ENCODE data around the gene MYCBP2.
A peak's percentile ranks its signal among the peaks of the same experiment; 100 is the strongest.
"Not testable (repeated sequence)": the region's sequence is repeated elsewhere in the genome, so short reads cannot be mapped to it uniquely, and the experiment has no call there.

The MYCBP2 gene

GRCh38 chr13:77326905-77327604 is at the start of gene MYCBP2:
TSS of gene MYCBP2 (minus strand) at chr13:77327094. CDS start at chr13:77326775, 319 bp downstream.
- peak within 1 kb of the TSS; percentile 96 for H3K4me3 ChIP-seq (ENCODE audit: low read depth, low read length)
- peak; percentile 97 for DNase-seq (ENCODE audit: low read depth)

DNA sequence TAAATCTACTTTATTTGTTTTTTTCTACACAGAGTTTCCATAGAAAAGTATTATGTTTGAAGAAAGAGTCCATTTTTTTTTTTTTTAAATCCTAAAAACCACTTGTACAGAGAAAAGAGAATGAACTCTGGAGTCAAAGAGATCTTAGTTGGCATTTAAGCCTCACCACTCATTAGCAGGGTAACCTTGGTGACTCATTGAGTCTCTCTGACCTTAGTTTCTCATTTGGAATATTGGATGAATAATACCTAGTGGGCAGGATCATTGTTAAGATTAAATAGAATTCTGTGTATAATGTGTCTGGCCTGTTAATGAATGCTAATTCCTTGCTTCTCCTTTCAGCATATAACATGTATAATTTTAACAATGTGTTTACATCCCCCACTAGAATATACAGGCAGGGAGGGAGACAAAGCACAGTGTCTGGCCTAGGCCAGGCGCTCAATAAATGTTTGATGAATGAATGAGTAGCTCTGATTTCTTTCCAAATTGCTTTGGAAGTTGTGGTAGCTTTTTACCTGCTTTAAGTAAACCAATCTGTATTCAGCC is 48.7 kb upstream of the MYCBP2 start:
- no peak overlapping the region for H3K4me3 ChIP-seq (ENCODE audit: low read depth, low read length)
- no peak for DNase-seq (ENCODE audit: low read depth)

DNA sequence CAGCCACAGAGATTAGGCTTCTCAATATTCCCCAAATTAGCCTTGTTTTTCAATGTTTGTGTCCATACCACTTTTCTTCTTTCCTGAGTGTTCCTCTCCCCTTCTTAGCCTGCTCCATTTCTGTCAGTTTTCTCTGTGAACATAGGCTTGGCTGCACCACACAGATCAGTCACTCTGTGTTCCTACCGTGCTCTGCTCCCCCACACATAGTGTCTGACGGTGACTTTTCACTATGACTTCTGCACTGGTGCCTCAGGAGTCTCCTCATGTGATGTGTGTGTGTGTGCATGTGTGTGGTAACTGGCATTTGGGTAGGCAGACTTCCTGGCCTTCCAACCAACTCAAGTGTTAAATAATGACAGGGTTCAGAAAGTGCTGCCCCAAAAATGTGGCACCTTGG is 47.9 kb upstream of the MYCBP2 start:
- DNase-seq (ENCODE audit: low read depth), result no peak
- no peak overlapping the region for H3K4me3 ChIP-seq (ENCODE audit: low read depth, low read length)

DNA sequence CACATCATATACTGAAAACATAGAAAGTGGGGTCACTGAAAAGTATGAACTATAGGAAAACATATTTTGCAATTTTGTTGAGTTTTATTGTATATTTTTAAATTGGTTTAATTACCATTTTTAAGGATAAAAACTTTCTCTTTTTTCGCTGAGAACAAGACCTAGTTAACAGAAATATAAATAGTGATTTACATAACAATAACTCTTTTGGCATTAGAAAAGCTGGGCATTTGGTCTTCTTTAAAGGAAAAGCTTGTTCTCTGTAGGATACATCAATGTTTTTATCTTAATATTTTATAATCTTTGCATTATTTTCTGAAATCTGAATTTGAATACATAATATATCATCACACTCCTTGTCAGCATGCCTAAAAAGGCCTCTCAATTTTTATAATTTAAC is 47.4 kb upstream of the MYCBP2 start:
- H3K4me3 ChIP-seq (ENCODE audit: low read depth, low read length), result no peak overlapping the region
- DNase-seq (ENCODE audit: low read depth), result no peak

GRCh38 chr13:77373502-77373901 is 46.6 kb upstream of the MYCBP2 start:
- H3K4me3 ChIP-seq (ENCODE audit: low read depth, low read length), result no peak overlapping the region
- DNase-seq (ENCODE audit: low read depth), result no peak

GRCh38 chr13:77372275-77372674 is 45.4 kb upstream of the MYCBP2 start:
- DNase-seq (ENCODE audit: low read depth), result peak; percentile 9
- no peak overlapping the region for H3K4me3 ChIP-seq (ENCODE audit: low read depth, low read length)

- no peak for DNase-seq (ENCODE audit: low read depth)
These were observed 44.0 kb upstream of the MYCBP2 start for GRCh38 chr13:77370888-77371287.

GRCh38 chr13:77362166-77362565 is 35.3 kb upstream of the MYCBP2 start:
- H3K4me3 ChIP-seq (ENCODE audit: low read depth, low read length), result no peak overlapping the region
- no peak for DNase-seq (ENCODE audit: low read depth)

More at GRCh38 chr13:77370888-77371287, 44.0 kb upstream of the MYCBP2 start:
- H3K4me3 ChIP-seq (ENCODE audit: low read depth, low read length), result no peak overlapping the region

DNA sequence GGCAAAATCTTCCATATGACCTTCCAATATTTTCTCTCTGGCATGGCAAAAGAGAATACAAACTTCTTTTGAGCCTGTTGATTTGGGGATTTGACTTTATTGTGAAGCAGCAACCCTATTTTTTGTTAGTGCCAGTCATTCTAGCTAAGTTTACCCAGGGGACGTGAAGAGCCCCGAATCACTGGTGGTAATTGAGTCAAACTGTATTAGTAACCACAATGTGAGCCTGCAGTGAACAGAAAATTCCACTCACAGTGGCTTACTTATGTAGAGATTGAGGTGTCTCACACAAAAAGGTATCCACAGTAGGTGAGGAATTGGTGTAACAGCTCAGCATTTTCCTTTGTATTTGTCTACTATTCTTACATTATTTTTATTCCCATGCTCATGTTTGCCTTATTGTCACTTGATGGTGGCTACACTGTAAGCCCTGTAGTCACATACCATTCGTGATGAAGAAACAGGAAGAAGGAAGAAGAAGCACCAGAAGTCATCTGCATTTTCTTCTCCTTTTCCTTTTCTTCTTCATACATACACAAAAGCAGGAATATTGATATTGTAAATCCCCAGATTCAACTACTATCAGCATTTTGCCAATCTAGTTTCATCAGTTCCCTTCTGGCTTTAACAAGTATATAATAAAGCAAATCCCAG is 33.3 kb upstream of the MYCBP2 start:
- DNase-seq (ENCODE audit: low read depth), result no peak
- H3K4me3 ChIP-seq (ENCODE audit: low read depth, low read length), result no peak overlapping the region

DNA sequence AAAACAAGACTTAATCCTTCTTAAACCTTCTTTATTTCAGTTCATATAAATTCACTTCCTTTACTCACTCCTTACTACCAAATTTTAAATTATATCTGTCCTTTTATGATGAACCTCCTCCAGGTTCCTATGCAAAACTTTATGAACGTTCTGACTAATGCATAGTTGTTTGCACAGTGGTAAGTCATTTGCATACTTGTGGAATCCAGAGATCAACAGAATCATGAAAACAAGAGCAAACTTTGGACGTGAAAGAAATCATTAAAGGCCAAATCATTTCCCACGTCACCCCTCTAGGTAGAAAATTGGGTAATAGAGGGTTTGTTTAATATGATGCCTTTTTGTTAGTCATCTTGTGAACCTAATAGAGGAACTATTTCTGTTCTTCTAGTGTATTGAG is 32.3 kb upstream of the MYCBP2 start:
- H3K4me3 ChIP-seq (ENCODE audit: low read depth, low read length), result no peak overlapping the region
- DNase-seq (ENCODE audit: low read depth), result no peak

DNA sequence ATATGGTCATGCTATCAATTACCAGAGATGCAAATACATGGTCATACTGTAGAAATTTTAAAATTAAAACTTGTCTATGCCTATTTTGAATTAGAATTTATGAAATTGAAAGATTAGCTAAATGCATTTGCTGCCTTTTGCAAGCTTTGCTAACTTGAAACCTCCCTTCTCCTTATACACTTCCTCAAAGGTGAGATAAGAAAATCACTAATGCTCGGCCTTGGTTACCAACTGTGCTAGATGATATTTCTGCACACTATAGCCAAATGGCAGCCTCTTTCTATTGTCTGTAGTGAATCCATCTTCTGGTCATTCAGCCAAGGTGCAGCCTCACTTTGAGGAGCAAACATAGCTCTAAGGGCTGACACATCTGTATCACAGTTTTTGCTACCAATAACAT is 31.1 kb upstream of the MYCBP2 start:
- DNase-seq (ENCODE audit: low read depth), result no peak
- H3K4me3 ChIP-seq (ENCODE audit: low read depth, low read length), result no peak overlapping the region

GRCh38 chr13:77356155-77356554 is 29.3 kb upstream of the MYCBP2 start:
- H3K4me3 ChIP-seq (ENCODE audit: low read depth, low read length), result no peak overlapping the region
- no peak for DNase-seq (ENCODE audit: low read depth)

DNA sequence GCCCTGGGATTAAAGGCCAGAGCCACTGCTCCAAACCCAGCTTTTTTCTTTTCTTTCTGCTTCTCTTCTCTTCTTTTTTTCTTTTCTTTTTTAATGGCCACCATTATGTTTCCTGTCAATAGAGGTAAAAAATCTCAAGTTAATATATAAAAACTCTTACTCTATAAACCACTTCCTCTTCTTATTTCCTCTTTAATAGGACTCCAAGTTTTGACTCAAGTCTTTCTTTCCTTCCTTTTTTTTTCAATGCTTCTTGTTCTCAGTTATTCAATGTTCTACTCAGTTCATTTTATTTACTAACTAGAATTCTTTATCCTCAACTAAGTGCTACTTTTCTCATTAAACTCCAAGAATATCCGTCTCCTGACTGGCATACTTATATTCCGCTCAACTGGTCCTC is 27.1 kb upstream of the MYCBP2 start:
- no peak for DNase-seq (ENCODE audit: low read depth)

GRCh38 chr13:77351315-77351714 is 24.4 kb upstream of the MYCBP2 start:
- no peak for DNase-seq (ENCODE audit: low read depth)
- no peak overlapping the region for H3K4me3 ChIP-seq (ENCODE audit: low read depth, low read length)

More for the DNA sequence above, 27.1 kb upstream of the MYCBP2 start:
- H3K4me3 ChIP-seq (ENCODE audit: low read depth, low read length), result no peak overlapping the region

GRCh38 chr13:77350811-77351210 is 23.9 kb upstream of the MYCBP2 start:
- no peak overlapping the region for H3K4me3 ChIP-seq (ENCODE audit: low read depth, low read length)
- no peak for DNase-seq (ENCODE audit: low read depth)

- no peak for DNase-seq (ENCODE audit: low read depth)
- no peak overlapping the region for H3K4me3 ChIP-seq (ENCODE audit: low read depth, low read length)
These were observed 22.5 kb upstream of the MYCBP2 start for GRCh38 chr13:77349365-77349764.

- not testable (repeated sequence) for H3K4me3 ChIP-seq (ENCODE audit: low read depth, low read length); DNase-seq (ENCODE audit: low read depth)
These were observed 20.5 kb upstream of the MYCBP2 start for GRCh38 chr13:77347351-77347750.

DNA sequence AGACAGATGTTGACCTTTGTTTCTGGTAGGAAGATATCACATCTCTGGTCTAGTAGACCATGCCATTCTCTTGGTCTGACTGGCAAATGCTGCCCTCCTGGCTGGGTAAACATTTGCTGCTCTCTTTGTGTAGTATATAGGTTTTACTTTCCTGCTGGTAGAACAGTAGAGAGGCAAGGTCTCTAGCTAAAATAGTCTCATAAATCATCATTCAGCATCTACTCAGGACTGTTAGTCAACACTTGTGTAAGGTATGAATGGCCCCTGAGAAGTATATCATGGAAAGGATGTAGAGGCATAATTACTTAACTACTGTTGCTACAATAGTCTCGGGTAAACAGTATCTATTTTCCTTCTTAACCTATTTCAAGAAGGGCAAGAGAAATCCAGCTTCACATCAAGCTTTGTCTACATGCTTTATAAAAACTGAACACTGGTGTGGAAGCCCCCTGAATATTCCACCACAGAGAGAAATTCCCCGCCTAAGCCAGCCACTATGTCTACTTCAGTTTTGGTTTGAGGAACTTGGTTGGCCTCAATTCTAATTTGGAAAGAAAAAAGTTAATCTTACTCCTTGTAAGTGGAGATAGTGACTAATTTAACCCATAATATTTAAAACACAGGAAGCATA is 18.4 kb upstream of the MYCBP2 start:
- DNase-seq (ENCODE audit: low read depth), result no peak
- H3K4me3 ChIP-seq (ENCODE audit: low read depth, low read length), result no peak overlapping the region

- no peak overlapping the region for H3K4me3 ChIP-seq (ENCODE audit: low read depth, low read length)
- no peak for DNase-seq (ENCODE audit: low read depth)
These were observed 16.9 kb upstream of the MYCBP2 start for GRCh38 chr13:77343841-77344240.

DNA sequence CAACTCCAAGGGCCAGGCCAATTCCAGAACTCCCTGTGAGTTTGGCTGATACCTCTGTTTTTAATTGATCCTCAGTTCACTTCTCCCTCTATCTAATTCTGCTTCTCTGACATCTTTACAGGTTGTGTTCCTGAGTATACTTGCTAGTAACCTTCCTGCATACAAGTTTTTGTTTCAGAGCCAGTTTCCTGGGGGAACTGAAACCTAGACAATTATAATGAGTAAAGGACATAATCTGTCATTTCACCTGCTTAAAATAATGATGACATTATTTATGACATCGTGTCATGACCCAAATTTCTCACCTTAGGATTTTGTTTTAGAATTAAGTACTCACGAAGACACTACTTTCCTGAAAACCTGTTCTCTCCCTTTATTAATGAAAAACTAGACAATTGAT is 12.5 kb upstream of the MYCBP2 start:
- no peak for DNase-seq (ENCODE audit: low read depth)
- no peak overlapping the region for H3K4me3 ChIP-seq (ENCODE audit: low read depth, low read length)

All from skeletal muscle cell (primary cell).